ENCODE results near the gene ZNF689.

DNA sequence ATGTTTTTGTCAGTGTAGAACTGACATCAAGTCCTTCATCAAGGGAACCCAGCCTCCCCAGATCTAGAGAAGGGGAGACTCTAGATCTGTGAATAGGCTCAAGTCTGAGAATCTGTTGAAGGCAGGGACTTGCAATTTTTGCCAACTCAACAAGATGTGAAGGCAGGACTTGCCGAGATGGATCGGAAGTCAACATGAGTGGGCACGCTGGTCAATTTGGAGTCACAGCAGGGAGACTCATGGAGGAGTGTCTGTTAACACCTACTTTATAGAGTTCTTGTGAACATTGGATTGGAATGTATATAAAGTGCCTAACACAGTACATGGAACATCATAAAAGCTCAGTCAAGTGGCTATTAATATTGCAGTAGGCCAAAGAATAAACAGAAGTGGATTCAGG, 10.0 kb downstream of the ZNF689 start:
- TF ChIP-seq CTCF (IDR thresholded peaks at IDR 0.05) = no peak
- TF ChIP-seq POLR2A (IDR thresholded peaks at IDR 0.05) = no peak

Data from adrenal gland (tissue), 5 donors.